C4-2B (cell line): Measurements from ENCODE around the gene TWSG1.
"Not testable (repeated sequence)": the region's sequence is repeated elsewhere in the genome, so short reads cannot be mapped to it uniquely, and the experiment has no call there.

Experiments used
- H3K27ac ChIP-seq: fragments of 450-650 bp; 2 replicates; pipeline ENCODE4 v1.5.1; 2017
- ZFX ChIP-seq: fragments of 450-650 bp; IDR thresholded peaks from 2 replicates; pipeline ENCODE4 v1.6.1; 2017
- TF ChIP-seq, protein P1 (sequence below): fragments of 450-650 bp; conservative IDR thresholded peaks from 2 replicates; pipeline ENCODE4 v1.5.1; 2017; ENCODE audit warnings: mild to moderate bottlenecking

Gene TWSG1

GRCh38 chr18:9449600-9450414 is 115.2 kb downstream of the TWSG1 start:
- H3K27ac ChIP-seq, result no peak overlapping the region
- no peak for TF ChIP-seq ZFX
- TF ChIP-seq, protein P1, sequence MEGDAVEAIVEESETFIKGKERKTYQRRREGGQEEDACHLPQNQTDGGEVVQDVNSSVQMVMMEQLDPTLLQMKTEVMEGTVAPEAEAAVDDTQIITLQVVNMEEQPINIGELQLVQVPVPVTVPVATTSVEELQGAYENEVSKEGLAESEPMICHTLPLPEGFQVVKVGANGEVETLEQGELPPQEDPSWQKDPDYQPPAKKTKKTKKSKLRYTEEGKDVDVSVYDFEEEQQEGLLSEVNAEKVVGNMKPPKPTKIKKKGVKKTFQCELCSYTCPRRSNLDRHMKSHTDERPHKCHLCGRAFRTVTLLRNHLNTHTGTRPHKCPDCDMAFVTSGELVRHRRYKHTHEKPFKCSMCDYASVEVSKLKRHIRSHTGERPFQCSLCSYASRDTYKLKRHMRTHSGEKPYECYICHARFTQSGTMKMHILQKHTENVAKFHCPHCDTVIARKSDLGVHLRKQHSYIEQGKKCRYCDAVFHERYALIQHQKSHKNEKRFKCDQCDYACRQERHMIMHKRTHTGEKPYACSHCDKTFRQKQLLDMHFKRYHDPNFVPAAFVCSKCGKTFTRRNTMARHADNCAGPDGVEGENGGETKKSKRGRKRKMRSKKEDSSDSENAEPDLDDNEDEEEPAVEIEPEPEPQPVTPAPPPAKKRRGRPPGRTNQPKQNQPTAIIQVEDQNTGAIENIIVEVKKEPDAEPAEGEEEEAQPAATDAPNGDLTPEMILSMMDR, result no peak

GRCh38 chr18:9450920-9451319 is 116.3 kb downstream of the TWSG1 start:
- H3K27ac ChIP-seq, result not testable (repeated sequence)
